NCI-H146 treated with DMSO at 0.1 percent for 48 hours (cell line): Measurements from ENCODE around the gene FXYD6.
A peak's percentile ranks its signal among the peaks of the same experiment; 100 is the strongest.

ENCODE experiments used
- DNase-seq: peaks from one replicate; lab custom pipeline; 2025; ENCODE audit not compliant: unreplicated experiment; lab: John Stamatoyannopoulos, UW

Gene FXYD6

DNA sequence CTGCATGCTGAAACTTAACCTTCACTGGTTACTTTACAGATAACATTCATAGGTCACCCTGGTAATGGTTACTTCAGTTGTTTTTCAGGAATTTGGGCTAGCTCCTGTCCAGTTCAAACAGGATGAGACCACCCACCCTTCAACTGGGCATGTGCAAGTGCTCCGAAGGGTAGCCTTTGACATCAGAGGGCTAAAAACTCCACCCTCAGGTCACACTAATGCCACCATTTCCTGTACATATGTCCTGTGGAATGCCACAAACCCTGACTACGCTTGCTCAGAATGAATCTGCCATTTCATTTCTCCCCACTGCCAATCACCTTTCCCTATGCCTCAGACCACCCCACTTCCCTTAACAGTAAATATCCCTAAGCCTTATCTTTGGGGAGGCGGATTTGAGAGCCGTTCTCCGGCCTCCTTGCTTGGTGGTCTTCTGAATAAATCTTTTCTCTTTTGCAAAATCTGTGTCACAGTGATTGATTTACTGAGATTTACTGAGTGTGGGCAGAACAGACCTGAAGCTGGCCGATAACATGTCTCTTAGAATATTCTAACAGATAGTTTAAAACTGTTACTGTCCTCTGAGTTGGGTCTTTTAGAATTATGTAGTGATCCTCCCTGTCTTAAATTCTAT is 26.6 kb downstream of the FXYD6 start:
- DNase-seq = no peak

DNA sequence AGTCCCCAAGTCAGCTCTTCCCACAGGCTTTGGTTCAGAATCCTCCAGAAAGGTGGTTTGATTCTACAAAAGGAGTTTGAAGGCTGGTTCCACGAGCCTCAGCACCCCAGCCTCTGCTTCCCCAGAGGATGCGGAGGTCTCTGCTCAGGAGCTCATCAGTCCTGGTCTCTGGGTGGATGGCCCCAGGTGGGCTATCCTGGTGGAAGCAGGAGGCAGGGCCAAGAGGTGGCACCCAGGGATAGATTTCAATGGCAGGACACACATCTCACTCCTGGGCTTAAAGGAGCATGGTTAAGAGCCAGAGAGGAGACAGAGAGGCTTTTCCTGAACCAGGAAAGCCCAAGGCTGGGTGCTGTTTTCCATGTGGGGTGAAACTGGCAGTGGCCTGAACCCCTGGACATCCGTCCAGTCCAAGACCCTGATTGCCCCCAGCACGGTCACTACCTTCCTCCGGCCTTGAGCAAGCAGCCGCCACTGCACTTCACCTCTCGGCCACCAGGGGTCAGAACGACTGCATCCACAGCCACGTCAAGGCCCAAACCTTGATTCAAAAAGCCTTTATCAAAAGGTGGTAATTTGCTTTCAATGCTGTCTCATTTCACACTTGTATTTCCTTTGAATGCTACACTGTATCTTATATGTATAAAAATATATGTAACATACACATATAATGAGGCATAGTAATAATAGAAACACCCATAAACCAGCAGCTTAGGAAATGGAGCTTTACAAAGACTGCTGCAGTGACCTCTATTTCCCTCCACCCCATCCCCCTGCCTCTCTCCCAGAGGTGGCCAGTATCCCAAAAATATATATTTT is 32.6 kb downstream of the FXYD6 start:
- DNase-seq = peak; percentile 23

DNA sequence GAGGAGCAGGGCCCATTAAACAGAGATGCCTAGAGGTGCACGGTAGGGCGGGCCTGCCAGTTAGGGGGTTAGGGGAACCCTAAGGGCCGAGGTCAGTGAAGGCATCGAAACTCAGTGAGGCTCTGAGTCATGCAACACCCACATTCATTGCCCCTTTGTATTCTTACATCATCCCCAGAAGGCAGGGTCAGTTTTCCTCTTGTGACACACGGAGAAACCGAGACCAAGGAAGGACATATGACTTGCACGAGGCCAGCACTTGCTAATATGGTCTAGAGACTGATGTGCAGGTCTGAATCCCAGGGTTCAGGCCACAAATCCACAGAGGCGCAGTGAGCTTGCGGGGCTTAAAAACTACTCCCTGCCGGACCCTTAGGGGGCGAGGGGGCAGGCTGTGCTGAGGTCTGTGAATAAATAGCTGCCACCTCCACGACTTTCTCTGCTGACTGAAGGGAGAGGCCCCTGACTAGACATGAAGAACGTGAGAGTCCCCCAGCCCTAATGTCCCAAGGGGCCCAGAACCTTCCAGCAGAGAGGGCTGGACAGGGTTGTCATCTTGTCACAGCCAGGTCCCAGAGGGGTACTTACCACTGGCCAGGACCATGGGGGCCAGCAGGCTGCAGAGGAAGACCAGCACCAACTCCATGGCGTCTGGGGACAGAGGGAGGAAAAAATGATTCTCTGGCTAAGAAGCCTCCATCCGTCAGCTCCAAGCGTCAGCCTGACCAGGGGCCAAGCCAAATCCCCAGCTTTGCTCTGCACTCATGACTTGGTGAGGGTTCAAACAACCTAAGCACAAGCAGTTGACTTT is 34.1 kb downstream of the FXYD6 start:
- no peak for DNase-seq

GRCh38 chr11:117841551-117842031 is 34.9 kb downstream of the FXYD6 start:
- no peak for DNase-seq

GRCh38 chr11:117840881-117841550 is 35.4 kb downstream of the FXYD6 start:
- no peak for DNase-seq

- DNase-seq = no peak
Observed at GRCh38 chr11:117839936-117840813, 36.3 kb downstream of the FXYD6 start.

DNA sequence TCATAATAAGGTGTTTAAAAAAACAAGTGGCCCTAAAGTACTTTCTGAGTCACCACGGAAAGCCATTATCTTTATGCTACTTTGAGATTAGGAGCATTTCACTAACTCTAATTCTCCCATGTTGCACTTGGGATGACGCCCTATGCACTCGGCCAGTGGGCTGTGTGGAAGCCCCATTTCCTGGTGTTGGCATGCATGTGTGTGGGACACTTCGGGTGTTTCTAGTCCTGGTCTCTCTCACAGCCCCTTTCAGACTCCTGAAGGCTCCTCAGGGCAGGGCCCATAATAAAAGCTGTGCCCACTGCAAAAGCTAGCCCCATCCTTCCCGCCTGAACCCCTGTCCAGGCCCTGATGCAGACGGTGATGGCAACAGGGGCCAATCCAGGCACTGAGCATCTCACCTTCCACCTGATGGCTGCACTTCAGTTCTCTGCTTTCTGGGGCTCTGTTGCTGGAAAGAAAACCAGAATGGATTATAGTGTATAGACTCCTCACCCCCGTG is 37.0 kb downstream of the FXYD6 start:
- DNase-seq = no peak

DNA sequence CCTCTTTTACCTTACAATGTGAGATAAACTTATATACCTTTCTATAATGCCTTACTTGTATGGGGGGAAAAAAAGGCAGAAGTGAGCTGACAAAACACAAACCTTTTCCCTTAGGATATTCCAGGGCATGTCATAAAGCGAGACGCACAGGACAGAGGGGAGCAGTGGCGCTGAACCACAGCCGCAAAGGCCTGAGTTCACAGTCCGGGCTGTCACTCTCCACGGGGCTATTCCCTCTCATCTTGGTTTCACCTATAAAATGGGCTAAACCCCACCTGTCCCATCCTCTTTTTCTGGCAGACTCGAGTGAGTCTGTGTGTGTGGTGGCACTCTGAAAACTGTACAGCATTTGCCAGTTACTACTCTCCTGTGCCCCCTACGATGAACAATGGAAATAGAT is 37.6 kb downstream of the FXYD6 start:
- DNase-seq = no peak

GRCh38 chr11:117837791-117838190 is 38.7 kb downstream of the FXYD6 start:
- DNase-seq = no peak

GRCh38 chr11:117837070-117837776 is 39.2 kb downstream of the FXYD6 start:
- no peak for DNase-seq

DNA sequence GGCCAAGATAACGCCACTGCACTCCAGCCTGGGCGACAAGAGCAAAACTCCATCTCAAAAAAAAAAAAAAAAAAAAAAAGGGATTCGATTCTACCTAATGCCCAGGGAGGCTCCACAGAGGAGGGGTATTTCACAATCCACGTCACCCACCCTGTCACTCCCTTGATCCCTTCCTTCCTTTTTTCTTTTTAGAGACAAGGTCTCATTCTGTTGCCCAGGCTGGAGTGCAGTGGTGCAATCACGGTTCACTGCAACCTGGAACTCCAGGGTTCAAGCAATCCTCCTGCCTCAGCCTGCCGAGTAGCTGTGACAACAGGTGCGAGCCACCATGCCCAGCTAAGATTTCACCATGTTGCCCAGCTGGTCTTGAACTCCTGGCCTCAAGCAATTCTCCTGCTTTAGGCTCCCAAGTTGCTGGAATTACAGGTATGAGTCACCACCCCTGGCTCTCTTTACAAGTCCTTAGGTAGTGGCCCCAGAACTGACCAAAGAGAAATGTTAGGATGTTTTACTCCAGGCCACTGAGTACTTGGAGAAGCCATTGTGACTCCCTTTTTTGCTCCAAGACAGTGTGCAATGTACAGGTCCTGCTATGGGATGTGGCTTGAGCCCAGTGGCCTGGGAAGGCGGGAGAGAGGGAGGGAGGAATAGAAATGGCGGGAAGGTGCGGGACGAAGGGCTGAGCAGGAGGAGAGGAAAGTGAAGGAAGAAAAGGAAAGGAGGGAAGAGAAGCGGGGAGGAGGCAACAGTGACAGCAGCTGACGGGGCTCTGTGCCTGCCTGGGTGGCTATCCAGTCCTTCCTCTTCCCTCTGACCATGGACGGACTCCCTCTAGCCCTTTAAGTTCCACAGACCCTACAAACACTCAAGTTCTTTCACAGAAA is 40.1 kb downstream of the FXYD6 start:
- DNase-seq = no peak

DNA sequence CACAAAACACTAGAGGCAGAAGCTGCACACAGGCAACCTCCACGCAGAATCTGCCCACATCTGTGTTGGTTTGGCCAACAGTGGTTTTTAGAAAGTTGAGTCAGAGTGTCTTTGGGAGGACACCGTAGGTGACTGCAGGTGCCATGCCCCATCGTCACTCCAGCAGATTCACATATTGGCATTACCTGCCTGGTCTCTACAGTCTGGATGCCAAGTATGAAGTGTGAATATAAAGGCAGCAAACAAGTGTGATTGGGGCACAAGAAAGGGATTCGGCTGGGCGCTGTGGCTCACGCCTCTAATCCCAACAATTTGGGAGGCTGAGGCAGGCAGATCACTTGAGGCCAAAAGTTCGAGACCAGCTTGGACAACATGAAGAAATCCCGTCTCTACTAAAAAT is 40.9 kb downstream of the FXYD6 start:
- DNase-seq = no peak

- DNase-seq = no peak
Observed at GRCh38 chr11:117834838-117835443, 41.5 kb downstream of the FXYD6 start.

GRCh38 chr11:117834068-117834810 is 42.2 kb downstream of the FXYD6 start:
- DNase-seq = no peak

- DNase-seq = peak; percentile 94
Observed at GRCh38 chr11:117833401-117833891, 43.0 kb downstream of the FXYD6 start.

DNA sequence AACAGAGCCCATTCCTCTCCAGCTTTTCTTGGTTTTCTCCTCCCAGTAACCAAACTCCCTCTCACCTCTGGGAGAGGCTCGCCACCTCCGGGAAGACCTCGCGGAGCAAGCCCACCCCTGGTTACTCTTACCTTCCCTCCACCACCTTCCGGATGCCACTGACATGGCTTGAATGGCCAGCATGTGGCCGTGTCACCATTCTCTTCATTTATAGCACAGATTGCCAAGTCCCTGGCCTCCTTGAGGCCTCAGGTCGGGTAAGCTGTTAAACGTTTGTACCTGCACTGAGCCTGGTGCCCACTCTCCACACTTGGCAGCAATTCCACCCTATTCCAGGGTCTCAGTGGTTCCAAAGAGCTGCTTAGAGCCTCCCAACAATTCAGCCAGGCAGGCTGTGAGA is 43.9 kb downstream of the FXYD6 start:
- DNase-seq = no peak
